NCI-H526 (cell line): ENCODE measurements around the gene RIPK3.
"Not testable (repeated sequence)": the region's sequence is repeated elsewhere in the genome, so short reads cannot be mapped to it uniquely, and the experiment has no call there.

Source experiments
- DNase-seq, 2 experiments: peaks; one replicate each; lab custom pipeline; 2025; lab: John Stamatoyannopoulos, UW

Gene RIPK3

GRCh38 chr14:24339284-24340151 lies at the start of gene RIPK3:
Gene RIPK3, minus strand, starts transcription at chr14:24339991. Its CDS starts 165 bp downstream, at chr14:24339826.
- DNase-seq, result no peak

GRCh38 chr14:24389226-24389848 lies 49.5 kb upstream of the RIPK3 start:
- no peak for DNase-seq

- no peak for DNase-seq
Measured at GRCh38 chr14:24388474-24389179, 48.8 kb upstream of the RIPK3 start.

GRCh38 chr14:24387579-24387978 lies 47.8 kb upstream of the RIPK3 start:
- DNase-seq, result not testable (repeated sequence)

GRCh38 chr14:24387009-24387345 lies 47.2 kb upstream of the RIPK3 start:
- DNase-seq, result no peak

- DNase-seq, result no peak
Measured at GRCh38 chr14:24385524-24385923, 45.7 kb upstream of the RIPK3 start.

- no peak for DNase-seq
Measured at GRCh38 chr14:24384169-24384568, 44.4 kb upstream of the RIPK3 start.

GRCh38 chr14:24382064-24382371 lies 42.2 kb upstream of the RIPK3 start:
- no peak for DNase-seq

- no peak for DNase-seq
Measured at GRCh38 chr14:24381363-24382063, 41.7 kb upstream of the RIPK3 start.

GRCh38 chr14:24379907-24380730 lies 40.3 kb upstream of the RIPK3 start:
- DNase-seq, result no peak

GRCh38 chr14:24378981-24379906 lies 39.5 kb upstream of the RIPK3 start:
- DNase-seq, result no peak

GRCh38 chr14:24378327-24378726 lies 38.5 kb upstream of the RIPK3 start:
- DNase-seq, result no peak

- DNase-seq, result no peak
Measured at GRCh38 chr14:24377657-24378056, 37.9 kb upstream of the RIPK3 start.

GRCh38 chr14:24377126-24377525 lies 37.3 kb upstream of the RIPK3 start:
- DNase-seq, result no peak

- no peak for DNase-seq
Measured at GRCh38 chr14:24376448-24377070, 36.8 kb upstream of the RIPK3 start.

- DNase-seq, result no peak
Measured at GRCh38 chr14:24372701-24373416, 33.1 kb upstream of the RIPK3 start.

GRCh38 chr14:24371605-24372004 lies 31.8 kb upstream of the RIPK3 start:
- DNase-seq, result not testable (repeated sequence)

GRCh38 chr14:24370748-24371147 lies 31.0 kb upstream of the RIPK3 start:
- peak; percentile 31 to 52 for DNase-seq
